Stimulated activated CD8-positive, alpha-beta memory T cell treated with anti-CD3 and anti-CD28 coated beads, Interleukin-4, amount 100 ng/mL, for 4 hours (primary cell): ENCODE results near the gene NGLY1.
A peak's percentile ranks its signal among the peaks of the same experiment; 100 is the strongest.

ENCODE experiments used
- DNase-seq, 2 donors: peaks; one replicate each; pipeline ENCODE4 v3.0.0-alpha.2; 2020; ENCODE audit warnings: low read depth in 2 of 2, low spot score in 1 of 2

Gene NGLY1, protein sequence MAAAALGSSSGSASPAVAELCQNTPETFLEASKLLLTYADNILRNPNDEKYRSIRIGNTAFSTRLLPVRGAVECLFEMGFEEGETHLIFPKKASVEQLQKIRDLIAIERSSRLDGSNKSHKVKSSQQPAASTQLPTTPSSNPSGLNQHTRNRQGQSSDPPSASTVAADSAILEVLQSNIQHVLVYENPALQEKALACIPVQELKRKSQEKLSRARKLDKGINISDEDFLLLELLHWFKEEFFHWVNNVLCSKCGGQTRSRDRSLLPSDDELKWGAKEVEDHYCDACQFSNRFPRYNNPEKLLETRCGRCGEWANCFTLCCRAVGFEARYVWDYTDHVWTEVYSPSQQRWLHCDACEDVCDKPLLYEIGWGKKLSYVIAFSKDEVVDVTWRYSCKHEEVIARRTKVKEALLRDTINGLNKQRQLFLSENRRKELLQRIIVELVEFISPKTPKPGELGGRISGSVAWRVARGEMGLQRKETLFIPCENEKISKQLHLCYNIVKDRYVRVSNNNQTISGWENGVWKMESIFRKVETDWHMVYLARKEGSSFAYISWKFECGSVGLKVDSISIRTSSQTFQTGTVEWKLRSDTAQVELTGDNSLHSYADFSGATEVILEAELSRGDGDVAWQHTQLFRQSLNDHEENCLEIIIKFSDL

DNA sequence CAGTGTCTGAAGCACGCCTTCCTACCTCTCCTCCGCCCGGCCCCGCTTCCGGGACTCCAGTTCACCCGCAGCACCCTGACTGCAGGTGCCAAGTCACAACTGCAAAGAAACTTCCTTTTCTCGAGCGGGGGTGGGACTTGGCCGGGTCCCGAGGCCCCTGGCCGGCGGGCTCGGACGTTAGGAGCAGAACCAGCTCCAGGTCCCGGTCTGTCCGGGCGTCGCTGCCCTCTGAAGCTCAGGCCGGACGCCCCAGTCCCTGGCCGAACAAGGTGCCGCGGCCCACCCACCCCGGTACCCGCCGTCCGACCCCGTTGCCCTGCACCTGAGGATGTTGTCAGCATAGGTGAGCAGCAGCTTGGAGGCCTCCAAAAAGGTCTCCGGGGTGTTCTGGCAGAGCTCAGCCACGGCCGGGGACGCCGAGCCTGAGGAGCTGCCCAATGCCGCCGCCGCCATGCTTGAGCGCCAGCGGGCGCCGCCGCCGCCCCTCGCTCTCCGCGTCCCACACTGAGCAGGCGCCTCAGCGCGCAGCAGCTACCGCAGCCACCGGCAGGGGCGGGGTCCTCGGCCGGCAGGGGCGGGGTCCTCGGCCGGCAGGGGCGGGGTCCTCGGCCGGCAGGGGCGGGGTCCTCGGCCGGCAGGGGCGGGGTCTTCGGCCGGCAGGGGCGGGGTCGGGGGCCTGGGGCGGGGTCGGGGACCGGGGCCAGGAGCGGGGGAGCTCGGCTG, at the start of gene NGLY1:
Gene NGLY1 (minus strand): TSS at position 506 of the 723 bp plus-strand sequence. CDS start 53 bp downstream, at position 453.
- DNase-seq: peak; percentile 68 to 71

DNA sequence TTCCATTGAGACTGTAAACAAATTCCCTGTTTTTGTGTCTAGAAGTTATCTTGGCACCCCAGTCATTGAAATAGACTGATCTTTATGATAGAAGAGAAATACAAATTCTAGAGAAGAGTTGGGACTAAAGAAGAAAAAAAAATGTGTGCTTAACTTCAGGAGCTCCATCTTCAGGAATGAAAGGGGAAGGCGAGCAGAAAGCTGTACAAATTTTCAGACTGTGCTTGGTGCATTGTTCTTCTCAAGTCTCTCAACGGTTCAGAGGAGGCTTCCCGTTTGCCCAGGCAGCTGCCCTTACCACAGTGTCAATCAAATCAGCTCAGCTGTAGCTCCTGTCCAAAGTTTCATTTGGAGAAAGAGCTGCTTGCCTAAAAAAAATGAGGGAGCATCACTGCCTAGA, 48.3 kb upstream of the NGLY1 start:
- no peak for DNase-seq

- no peak for DNase-seq
These were observed 47.4 kb upstream of the NGLY1 start for GRCh38 chr3:25830373-25831280.

DNA sequence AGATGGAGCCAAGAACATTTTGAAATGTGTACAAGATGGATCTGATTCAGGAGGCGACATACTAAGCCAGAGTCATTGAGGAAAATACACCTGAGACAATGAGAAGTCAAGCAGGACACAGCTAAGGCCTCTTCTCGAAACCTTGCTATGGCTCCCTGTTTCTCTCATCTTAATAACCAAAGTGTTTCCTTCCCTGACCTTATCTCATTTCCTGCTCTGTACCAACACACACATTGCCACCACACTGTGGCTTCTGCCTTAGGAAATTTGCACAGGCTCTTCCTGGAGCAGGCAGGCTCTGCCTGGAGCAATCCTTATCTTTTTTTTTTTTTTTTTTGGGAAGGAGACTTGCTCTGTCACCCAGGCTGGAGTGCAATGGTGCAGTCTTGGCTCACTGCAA, 43.3 kb upstream of the NGLY1 start:
- no peak for DNase-seq

- no peak for DNase-seq
These were observed 40.1 kb upstream of the NGLY1 start for GRCh38 chr3:25823314-25823713.

GRCh38 chr3:25821746-25822573, 38.7 kb upstream of the NGLY1 start:
- DNase-seq: no peak

DNA sequence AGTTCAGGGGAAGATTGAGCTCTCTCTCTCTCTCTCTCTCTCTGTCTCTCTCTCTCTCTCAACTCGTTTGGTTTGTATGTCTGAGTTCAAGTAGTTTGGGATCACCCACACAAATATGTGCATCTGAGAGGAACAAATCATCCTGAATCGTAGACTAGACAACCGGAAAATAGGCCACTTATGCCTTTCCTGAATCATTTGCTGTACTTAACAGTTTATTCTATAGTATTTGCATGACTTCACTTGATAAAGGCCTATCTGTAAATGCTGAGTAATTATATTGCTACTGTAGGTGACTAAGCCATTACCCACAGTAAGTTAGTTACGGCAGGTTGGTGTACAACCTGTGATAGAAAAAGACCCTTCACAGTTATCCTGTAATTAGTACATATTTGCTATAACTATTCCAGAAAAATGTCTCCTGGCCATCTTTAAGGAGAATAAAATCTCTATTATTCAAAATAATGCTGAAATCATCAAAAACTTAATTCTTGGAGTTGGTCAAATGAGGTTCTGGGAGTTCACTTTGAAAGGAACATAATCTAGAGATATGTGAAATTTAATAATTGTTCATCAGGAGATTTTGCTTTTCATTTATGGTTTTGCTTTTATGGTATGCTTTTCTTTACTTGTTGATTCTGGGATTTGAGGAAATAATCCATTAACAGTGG, 37.7 kb upstream of the NGLY1 start:
- DNase-seq: no peak

DNA sequence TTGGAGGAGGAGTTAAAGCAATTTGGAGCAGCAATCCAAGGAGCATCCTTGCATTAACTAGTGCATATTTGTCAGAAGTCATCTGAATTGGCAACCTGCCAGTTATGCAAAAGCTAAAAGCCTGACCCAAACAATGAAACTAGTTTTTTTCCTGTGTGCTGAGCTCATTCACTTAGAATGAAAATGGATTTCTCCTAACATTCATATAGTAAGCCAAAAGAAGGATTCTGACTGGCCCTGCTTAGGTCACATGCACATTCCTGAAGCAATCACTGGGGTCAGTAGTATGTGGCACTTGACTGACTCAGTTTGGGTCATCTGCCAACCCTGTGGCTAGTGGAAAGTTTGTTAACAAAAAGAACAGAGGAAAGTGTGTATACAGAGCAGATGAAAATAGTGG, 37.1 kb upstream of the NGLY1 start:
- DNase-seq: no peak

DNA sequence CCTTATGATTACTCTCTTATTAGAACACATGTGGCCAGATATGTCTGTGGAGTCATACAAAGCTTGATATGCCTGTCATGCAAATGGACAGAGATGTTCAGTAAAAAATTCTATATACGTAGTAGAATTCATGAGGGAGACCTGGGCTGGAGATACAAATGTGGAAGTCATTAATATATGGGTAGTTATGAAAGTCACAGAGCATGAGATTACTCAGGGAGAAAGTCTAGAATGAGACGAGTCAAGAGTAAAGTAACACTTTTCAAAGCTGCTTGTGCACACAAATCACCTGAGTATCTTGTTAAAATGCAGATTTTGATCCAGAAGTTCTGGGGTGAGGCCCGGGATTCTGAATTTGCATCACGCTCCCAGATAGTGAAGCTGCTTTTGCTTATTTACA, 35.1 kb upstream of the NGLY1 start:
- DNase-seq: no peak

DNA sequence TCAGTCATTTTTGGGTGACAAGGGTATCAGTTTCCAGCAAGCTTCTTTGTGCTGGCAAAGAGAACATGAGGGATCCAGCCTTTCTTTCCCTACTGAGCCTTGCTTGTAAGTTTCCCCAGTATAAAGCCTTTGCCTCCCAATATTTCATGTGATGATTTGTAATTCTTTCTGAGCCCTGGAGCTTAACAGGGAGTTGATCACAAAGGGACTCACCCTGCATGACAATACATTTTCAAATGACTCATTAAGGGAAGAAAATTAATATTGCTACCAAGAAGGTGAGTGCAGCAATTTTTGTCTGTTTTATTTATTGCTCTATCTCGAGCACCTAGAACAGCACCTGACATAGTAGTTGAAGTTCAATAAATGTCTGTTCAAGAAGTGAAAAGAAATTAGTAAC, 34.4 kb upstream of the NGLY1 start:
- no peak for DNase-seq

DNA sequence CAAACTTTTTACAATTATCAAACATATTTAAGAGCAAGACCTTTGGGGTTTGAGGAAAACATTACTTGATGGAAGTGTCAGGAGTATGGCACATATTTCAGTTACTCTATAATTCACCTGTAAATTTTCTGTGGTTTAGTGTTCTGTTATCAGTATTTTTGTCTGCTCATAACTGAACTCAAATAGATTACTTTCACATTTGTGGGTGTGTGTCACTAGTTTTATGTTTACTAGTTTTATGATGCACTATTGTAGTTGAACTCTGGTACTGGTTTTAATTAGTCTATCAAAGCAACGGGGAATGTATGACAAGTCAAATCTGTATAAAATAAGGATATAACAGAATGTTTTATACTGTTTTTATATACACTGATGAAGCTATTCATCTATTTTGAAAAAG, 33.9 kb upstream of the NGLY1 start:
- DNase-seq: no peak

DNA sequence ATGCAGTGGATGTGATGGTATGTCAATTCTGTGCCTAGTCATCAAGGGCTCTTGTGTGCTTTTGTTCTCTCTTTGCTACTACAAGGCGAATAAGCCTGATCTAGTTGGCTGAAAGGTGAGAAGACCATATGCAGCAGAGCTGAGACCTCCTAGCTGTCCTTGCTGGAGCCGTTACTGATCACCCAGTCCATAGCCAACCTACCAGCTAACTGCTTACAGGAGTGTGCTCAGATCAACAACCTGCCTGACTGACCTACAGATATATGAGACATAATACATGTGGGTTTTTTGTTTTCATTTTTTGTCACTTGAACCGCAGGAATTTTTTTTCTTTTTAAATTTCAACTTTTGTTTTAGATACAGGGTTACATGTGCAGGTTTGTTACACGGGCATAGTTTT, 29.4 kb upstream of the NGLY1 start:
- DNase-seq: no peak

DNA sequence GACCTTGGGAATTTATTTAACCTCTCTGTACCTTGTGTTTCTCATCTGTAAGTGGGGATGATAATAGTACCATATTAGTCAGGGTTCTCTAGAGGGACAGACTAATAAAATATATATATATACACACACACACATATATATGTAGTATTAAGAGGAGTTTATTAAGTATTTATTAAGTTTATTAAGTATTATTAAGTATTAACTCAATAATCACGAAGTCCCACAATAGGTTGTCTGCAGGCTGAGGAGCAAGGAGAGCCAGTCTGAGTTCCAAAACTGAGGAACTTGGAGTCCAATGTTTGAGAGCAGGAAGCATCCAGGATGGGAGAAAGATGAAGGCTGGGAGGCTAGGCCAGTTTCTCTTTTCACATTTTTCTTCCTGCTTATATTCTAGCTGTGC, 21.4 kb upstream of the NGLY1 start:
- DNase-seq: no peak

- DNase-seq: no peak
These were observed 20.6 kb upstream of the NGLY1 start for GRCh38 chr3:25803833-25804232.

- DNase-seq: no peak
These were observed 18.5 kb upstream of the NGLY1 start for GRCh38 chr3:25801786-25802185.

GRCh38 chr3:25789596-25790556, 6.6 kb upstream of the NGLY1 start, which contains the start of gene OXSM:
Gene OXSM (plus strand): TSS chr3:25790090. CDS start chr3:25791021, 931 bp downstream.
- DNase-seq: peak; percentile 84 to 89

GRCh38 chr3:25789209-25789595, 6.0 kb upstream of the NGLY1 start:
- no peak for DNase-seq

GRCh38 chr3:25787689-25788088, 4.4 kb upstream of the NGLY1 start:
- DNase-seq: no peak
